Neural cell (in vitro differentiated cells): ENCODE measurements around the gene CYGB. TPM values are rescaled to one million over a fixed set of nuclear protein-coding genes. Genes with fewer than 3 reads are reported as not detected.

ENCODE experiments used
- H2AFZ ChIP-seq: fragments of 200-600, 300-800 bp; sonication (generic), shearing (Covaris generic); 2 replicates; pipeline ENCODE4 v1.6.0; 2014; ENCODE audit warnings: low read depth, mild to moderate bottlenecking, antibody characterized with exemption, low read length, moderate library complexity
- H3F3A ChIP-seq: fragments of 200-600 bp; shearing (Covaris generic); 2 replicates; pipeline ENCODE4 v1.6.1; 2016; ENCODE audit warnings: mild to moderate bottlenecking, moderate library complexity, mixed read lengths, antibody characterized with exemption, low read length; ENCODE audit not compliant: insufficient read depth, poor library complexity, severe bottlenecking
- H3K27ac ChIP-seq: fragments of 200-600, 300-800 bp; sonication (generic), shearing (Covaris generic); 2 replicates; pipeline ENCODE4 v1.5.1; 2014; ENCODE audit warnings: mild to moderate bottlenecking, low read length, moderate library complexity
- H3K27me3 ChIP-seq: fragments of 300-800, 200-600 bp; sonication (generic), shearing (Covaris generic); 2 replicates; pipeline ENCODE4 v1.6.0; 2014; ENCODE audit warnings: mild to moderate bottlenecking, low read depth, low read length, moderate library complexity; ENCODE audit not compliant: insufficient read depth
- H3K36me3 ChIP-seq: fragments of 300-800, 200-600 bp; sonication (generic), shearing (Covaris generic); 2 replicates; pipeline ENCODE4 v1.5.1; 2014; ENCODE audit warnings: mild to moderate bottlenecking, antibody characterized with exemption, low read length, moderate library complexity; ENCODE audit not compliant: insufficient read depth
- H3K4me2 ChIP-seq: fragments of 300-800, 200-600 bp; sonication (generic), shearing (Covaris generic); 2 replicates; pipeline ENCODE4 v1.6.0; 2014; ENCODE audit warnings: mild to moderate bottlenecking, low read length
- H3K4me3 ChIP-seq: fragments of 300-800, 200-600 bp; sonication (generic), shearing (Covaris generic); 2 replicates; pipeline ENCODE4 v1.5.1; 2014; ENCODE audit warnings: mild to moderate bottlenecking, low read length, moderate library complexity
- H3K79me2 ChIP-seq: fragments of 200-600 bp; shearing (Covaris generic); replicated peaks from 2 replicates; pipeline ENCODE4 v1.6.0; 2014; ENCODE audit warnings: mild to moderate bottlenecking, low read length, moderate library complexity; ENCODE audit not compliant: insufficient read depth
- H3K9ac ChIP-seq: fragments of 300-800, 200-600 bp; sonication (generic), shearing (Covaris generic); 2 replicates; pipeline ENCODE4 v1.6.1; 2016; ENCODE audit warnings: mild to moderate bottlenecking, low read length, mixed read lengths
- H3K9me2 ChIP-seq: fragments of 200-600 bp; shearing (Covaris generic); 2 replicates; pipeline ENCODE4 v1.6.1; 2016; ENCODE audit warnings: mild to moderate bottlenecking, low read length, mixed read lengths; ENCODE audit not compliant: insufficient read depth
- H3K9me3 ChIP-seq: fragments of 200-600, 300-800 bp; sonication (generic), shearing (Covaris generic); 2 replicates; pipeline ENCODE4 v1.6.1; 2016; ENCODE audit warnings: mild to moderate bottlenecking, mixed run types, low read length, moderate library complexity, mixed read lengths
- H4K20me1 ChIP-seq: fragments of 200-600 bp; shearing (Covaris generic); 2 replicates; pipeline ENCODE4 v1.6.1; 2016; ENCODE audit warnings: mild to moderate bottlenecking, mixed run types; ENCODE audit not compliant: insufficient read depth
- CTCF ChIP-seq: fragments of 450-650 bp; IDR thresholded peaks from 2 replicates; pipeline ENCODE4 v1.5.1; 2014; ENCODE audit warnings: antibody characterized with exemption, mild to moderate bottlenecking, moderate library complexity; ENCODE audit not compliant: poor library complexity, severe bottlenecking
- EP300 ChIP-seq: fragments of 450-650 bp; conservative IDR thresholded peaks from 2 replicates; pipeline ENCODE4 v1.6.1; 2014; ENCODE audit warnings: antibody characterized with exemption, mild to moderate bottlenecking, moderate library complexity; ENCODE audit not compliant: poor library complexity, severe bottlenecking
- EZH2 ChIP-seq: fragments of 200-600, 300-800 bp; shearing (Covaris generic), sonication (generic); IDR thresholded peaks from 2 replicates; pipeline ENCODE4 v1.6.1; 2014; ENCODE audit warnings: antibody characterized with exemption, low read length, borderline replicate concordance, mild to moderate bottlenecking; ENCODE audit not compliant: insufficient read depth, poor library complexity, severe bottlenecking
- MXI1 ChIP-seq: fragments of 450-650 bp; conservative IDR thresholded peaks from 2 replicates; pipeline ENCODE4 v1.6.1; 2014; ENCODE audit warnings: antibody characterized with exemption, mild to moderate bottlenecking; ENCODE audit not compliant: poor library complexity, severe bottlenecking
- POLR2AphosphoS5 ChIP-seq: IDR thresholded peaks from 2 replicates; pipeline ENCODE4 v1.6.1; 2012
- RAD21 ChIP-seq: fragments of 450-650 bp; conservative IDR thresholded peaks from 2 replicates; pipeline ENCODE4 v1.6.1; 2014; ENCODE audit warnings: antibody characterized with exemption, mild to moderate bottlenecking, moderate library complexity
- REST ChIP-seq: IDR thresholded peaks from 2 replicates; pipeline ENCODE4 v1.6.1; 2012; ENCODE audit warnings: borderline replicate concordance
- SMC3 ChIP-seq: fragments of 450-650 bp; conservative IDR thresholded peaks from 2 replicates; pipeline ENCODE4 v1.6.1; 2014; ENCODE audit warnings: antibody characterized with exemption, mild to moderate bottlenecking, moderate library complexity; ENCODE audit not compliant: poor library complexity
- TAF1 ChIP-seq: IDR thresholded peaks from 2 replicates; pipeline ENCODE4 v1.6.1; 2012; ENCODE audit warnings: low read depth
- polyA plus RNA-seq: library from polyadenylated mRNA; depleted of rRNA; stranded (reverse); fragments of >200 nt; gene quantifications from 2 replicates; pipeline ENCODE4 v1.2.3, GENCODE V29; 2014

The CYGB gene
- polyA plus RNA-seq, 1 donor from 2014 or later, result 12.9 TPM

GRCh38 chr17:76543482-76543825 lies 5.9 kb upstream of the CYGB start:
- Histone ChIP-seq H3K9me2 (no peaks in the 10 kb centered on the region), H3K79me2 (no peaks in the 10 kb centered on the region), H3K36me3 (no peaks in the 10 kb centered on the region), H3F3A (no peaks in the 10 kb centered on the region), H3K4me3 (peak overlapping the region; percentile 52), H2AFZ (peak overlapping the region; percentile 72), H3K9ac (peak overlapping the region; percentile 75), H3K9me3 (no peaks in the 10 kb centered on the region), H3K27ac (peak overlapping the region; percentile 96), H4K20me1 (no peaks in the 10 kb centered on the region), H3K27me3 (peaks cover 13% of the 10 kb centered on the region), H3K4me2 (peak overlapping the region; percentile 64)
- TF ChIP-seq EZH2 (no peak), MXI1 (no peak), TAF1 (no peak), EP300 (no peak), POLR2AphosphoS5 (no peak), REST (no peak), SMC3 (no peak), CTCF (no peak), RAD21 (no peak)

GRCh38 chr17:76542984-76543383 lies 5.5 kb upstream of the CYGB start:
- TF ChIP-seq RAD21 (no peak), MXI1 (no peak), EZH2 (no peak), SMC3 (no peak), EP300 (no peak), REST (no peak), CTCF (no peak), POLR2AphosphoS5 (no peak), TAF1 (no peak)
- no peaks in the 10 kb centered on the region for H3F3A ChIP-seq
- peak overlapping the region; percentile 75 for H3K9ac ChIP-seq
- H3K9me2 ChIP-seq, result no peaks in the 10 kb centered on the region
- H3K27ac ChIP-seq, result peak overlapping the region; percentile 96
- no peaks in the 10 kb centered on the region for H3K79me2 ChIP-seq
- H3K27me3 ChIP-seq, result peaks cover 17% of the 10 kb centered on the region
- H2AFZ ChIP-seq, result no peak overlapping the region
- H3K36me3 ChIP-seq, result no peaks in the 10 kb centered on the region
- H4K20me1 ChIP-seq, result no peaks in the 10 kb centered on the region
- no peaks in the 10 kb centered on the region for H3K9me3 ChIP-seq
- H3K4me2 ChIP-seq, result peak overlapping the region; percentile 52
- H3K4me3 ChIP-seq, result peak overlapping the region; percentile 52
